HG02870 (cell line): ENCODE results near the gene OTULIN.

Experiments used
- ATAC-seq: cut with Tn5 transposase; IDR thresholded peaks from one replicate; pipeline ENCODE4 v1.9.1; 2021; ENCODE audit warnings: mild to moderate bottlenecking, moderate library complexity; ENCODE audit not compliant: unreplicated experiment

OTULIN gene

DNA sequence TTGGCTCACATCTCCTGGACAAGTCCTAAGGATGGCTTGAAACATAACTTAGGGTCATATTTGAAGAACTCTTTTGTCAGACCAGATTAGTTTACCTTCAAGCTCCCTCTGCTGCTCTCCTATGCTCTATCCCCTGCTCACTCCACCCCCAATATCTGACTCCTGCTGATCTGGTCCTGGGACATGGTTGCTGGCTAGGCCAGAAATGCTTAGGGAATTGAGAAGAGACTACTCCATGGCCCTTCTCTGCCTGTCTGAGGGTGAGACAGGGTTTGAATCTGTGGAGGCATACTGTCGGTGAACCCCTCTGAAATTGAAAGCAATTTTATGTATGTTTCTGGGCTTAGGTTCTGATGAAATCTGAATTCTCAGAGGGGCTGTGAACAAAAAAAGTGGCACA is 3.3 kb downstream of the OTULIN start:
- ATAC-seq = no peak

- ATAC-seq = no peak
Observed at GRCh38 chr5:14668181-14668591, 3.7 kb downstream of the OTULIN start.

GRCh38 chr5:14669415-14669814 is 4.9 kb downstream of the OTULIN start:
- no peak for ATAC-seq

- no peak for ATAC-seq
Observed at GRCh38 chr5:14669975-14670374, 5.5 kb downstream of the OTULIN start.

- ATAC-seq = peak; percentile 12
Observed at GRCh38 chr5:14671414-14671813, 6.9 kb downstream of the OTULIN start.

DNA sequence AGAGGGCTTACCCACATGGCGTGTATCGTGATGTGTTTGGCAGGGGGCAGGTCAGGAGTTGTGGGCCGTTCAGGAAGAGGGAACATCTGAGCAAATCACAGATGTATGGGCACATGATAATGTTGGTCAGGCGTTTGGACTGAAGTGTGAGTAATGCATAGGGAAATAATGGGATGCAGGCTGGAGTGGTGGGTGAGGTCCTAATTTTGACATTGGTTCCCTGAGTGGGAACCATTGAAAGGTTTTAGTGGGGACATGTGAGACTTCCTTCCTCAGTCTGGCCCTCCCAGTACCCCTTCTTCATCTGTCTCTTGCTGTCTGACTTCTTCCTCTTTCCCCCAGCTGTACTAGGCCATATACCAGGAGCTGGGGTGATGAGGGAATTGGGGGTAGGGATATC is 7.6 kb downstream of the OTULIN start:
- ATAC-seq = no peak

DNA sequence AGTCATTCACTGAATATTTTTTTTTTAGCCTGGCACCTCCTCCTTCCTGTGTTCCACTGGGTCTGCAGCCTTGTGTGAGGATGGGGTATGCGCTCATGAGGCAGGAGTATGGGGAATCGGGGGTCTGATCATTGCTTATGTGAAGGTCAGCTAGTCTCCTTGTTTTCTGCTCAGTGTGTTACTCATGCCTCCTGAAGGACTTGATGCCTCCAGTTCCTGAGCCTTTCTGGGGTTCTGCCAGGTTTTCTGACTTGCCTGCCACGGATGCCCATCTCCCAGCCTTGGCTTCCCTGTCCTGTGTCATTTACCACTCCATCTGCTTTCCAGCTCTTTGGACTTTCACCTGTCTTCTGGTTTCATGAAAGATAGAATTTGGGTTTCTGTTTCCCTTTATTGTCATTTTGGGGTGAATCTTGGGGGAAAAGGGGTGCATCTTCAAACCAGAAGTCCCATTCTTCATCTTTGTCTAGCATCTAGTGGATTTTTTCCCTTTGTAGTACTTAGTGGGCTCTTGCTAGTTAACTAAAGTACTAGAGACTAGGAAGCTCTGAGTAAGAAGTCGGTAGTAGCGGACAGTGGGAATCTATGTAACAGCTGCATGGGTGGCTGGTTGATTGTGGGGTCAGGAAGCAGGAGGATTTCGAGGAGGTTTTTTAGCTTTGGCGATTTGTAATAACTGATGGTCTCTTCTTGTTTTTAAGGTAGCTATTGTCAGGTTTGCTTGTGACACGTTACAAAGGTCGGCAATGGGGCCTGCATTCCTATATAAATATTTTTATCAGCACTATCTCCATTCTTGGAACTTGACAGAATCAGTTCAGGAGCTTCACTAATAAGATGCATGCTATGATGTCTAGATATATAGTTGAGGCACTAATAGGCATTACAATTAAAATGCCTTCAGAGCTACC is 8.2 kb downstream of the OTULIN start:
- no peak for ATAC-seq

DNA sequence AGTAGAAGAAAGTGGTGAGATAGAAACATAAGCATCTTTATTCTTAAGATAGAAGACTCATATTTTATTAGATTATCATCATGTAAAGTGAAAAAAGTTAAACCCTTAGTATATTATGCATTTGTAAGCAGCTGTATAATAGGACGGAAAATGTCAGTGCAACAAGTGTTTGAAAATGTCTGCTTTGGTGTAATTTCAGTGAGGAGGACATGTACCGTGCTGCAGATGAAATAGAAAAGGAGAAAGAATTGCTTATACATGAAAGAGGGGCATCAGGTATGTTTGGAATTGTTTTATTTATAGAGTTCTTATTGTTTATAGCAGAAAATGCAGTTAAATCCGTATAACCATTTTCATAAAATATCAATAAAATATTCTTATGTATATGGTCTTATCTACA is 8.9 kb downstream of the OTULIN start:
- no peak for ATAC-seq

GRCh38 chr5:14674983-14675854 is 10.7 kb downstream of the OTULIN start:
- ATAC-seq = peak; percentile 1

GRCh38 chr5:14675865-14676300 is 11.4 kb downstream of the OTULIN start:
- ATAC-seq = peak; percentile 44

GRCh38 chr5:14676320-14676719 is 11.8 kb downstream of the OTULIN start:
- ATAC-seq = peak; percentile 30

DNA sequence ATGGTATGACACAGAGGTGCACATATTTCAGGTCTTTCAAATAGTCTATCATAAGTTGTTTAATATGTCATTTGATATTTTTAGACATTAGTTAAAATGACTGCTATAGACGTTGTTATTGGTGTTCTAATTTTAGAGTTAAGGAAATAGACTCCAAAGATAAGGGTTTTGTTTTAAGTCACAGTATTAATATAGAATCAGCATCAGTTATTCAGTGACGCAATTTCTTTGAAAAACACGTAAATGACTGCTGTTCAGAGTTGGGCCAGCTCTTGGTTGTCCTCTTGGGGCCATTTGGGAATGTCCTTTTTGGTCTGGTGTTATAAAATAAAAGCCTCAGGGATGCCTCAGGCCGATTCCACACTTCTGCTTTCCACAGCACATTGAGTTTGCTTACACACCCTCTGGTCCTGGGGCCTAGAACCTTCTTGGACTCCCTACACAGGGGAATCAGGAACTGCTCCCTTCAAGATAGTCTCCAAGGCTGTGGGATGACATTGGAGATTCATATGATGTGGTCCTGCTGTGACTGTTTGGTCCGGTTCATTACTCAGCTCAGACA is 14.3 kb downstream of the OTULIN start:
- ATAC-seq = no peak

DNA sequence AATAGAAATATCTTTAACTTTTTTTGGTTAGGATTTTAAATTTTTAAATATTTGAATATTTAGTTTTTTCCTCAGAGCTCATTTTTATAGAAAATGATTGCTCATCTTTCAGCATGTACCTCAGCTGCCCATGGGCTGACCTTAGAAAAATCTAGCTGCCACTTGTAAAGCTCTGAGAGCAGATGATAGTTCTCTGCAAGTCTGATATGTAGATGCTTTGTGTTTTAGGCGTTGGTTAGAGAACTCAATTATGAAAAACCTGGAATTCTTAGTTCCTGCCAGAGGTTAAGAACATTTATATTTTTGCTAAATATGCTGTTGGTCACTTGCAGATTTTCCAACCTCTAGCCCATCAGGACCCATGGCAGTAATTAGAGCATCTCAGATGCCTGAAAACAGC is 15.1 kb downstream of the OTULIN start:
- no peak for ATAC-seq

GRCh38 chr5:14681236-14681752 is 16.8 kb downstream of the OTULIN start:
- ATAC-seq = no peak

DNA sequence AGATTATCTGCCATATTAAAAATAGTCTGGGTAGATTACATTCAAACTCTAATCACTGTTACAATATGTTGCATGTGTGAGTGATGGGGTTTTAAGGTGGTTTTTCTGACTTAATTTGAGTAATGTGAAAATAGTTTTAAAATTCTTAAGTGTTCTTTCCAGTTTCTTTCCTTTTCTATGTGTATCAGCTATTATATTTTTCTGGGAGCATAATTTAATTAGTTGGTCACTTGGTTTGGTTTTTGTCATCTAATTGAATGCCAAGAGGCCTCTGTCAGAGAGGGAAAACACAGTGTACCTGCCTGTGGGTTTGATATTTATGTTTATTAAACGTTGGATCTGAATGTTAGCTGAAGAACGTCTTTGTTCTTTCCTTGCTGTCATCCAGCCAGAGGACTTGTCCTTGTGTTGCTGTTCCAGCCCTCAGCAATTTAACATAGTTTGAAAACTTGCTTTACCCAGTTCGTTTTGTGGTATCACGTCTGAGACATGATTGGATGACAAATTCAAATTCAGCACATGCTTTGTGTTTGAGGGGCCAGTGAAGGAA is 19.5 kb downstream of the OTULIN start:
- no peak for ATAC-seq

- ATAC-seq = no peak
Observed at GRCh38 chr5:14684757-14685156, 20.2 kb downstream of the OTULIN start.

DNA sequence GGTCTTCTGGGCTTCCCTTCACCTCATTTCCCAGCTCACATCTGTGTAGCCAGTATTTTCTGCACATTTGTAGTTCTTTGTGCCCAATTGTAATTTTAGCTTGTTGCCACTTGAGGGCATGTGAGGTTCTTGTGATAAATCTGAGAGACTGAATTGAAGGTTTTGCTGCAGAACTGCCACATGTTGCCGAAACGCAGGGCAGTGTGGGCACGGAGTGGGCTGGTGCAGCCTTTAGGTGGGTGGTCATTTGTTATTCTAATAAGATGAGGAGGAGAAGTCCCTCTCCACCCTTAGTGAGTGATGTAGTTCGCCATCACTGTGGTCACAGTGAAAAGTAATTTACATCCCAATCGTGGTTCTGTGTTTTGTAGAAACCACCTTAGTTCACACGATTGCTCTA is 21.2 kb downstream of the OTULIN start:
- peak; percentile 92 for ATAC-seq

DNA sequence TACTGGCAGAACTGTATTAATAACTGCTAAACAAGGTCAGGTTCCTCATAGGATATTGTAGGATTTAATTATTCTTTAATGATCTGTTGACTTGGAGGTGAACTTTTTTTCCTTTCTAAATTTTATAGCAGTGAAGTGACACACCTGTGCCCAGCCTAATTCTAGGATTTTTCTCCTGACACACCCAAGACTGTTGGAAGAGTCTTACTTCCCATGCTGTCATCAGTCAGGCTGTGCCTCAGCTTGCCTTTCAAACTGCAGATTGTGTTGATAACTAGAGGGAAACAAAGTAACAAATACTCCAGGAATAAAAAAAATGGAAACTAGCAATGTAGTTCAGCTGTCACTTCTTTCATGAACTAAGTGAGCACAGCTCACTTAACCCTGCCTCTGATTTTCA is 22.0 kb downstream of the OTULIN start:
- ATAC-seq = no peak

- ATAC-seq = no peak
Observed at GRCh38 chr5:14687023-14687665, 22.6 kb downstream of the OTULIN start.

- ATAC-seq = no peak
Observed at GRCh38 chr5:14693070-14693469, 28.6 kb downstream of the OTULIN start.
